H1 (cell line): ENCODE data around the gene JMJD8. TPM values are rescaled to one million over a fixed set of nuclear protein-coding genes. Genes with fewer than 3 reads are reported as not detected.
A peak's percentile ranks its signal among the peaks of the same experiment; 100 is the strongest.

ENCODE experiments used
- CBX5 ChIP-seq: fragments of 300-800, 300-1000 bp; sonication (generic); IDR thresholded peaks from 2 replicates; pipeline ENCODE4 v1.7.1; 2016; ENCODE audit warnings: antibody characterized with exemption, low read length, low read depth
- CREB1 ChIP-seq: IDR thresholded peaks from 2 replicates; pipeline ENCODE4 v1.6.1; 2012; ENCODE audit warnings: inconsistent platforms
- KDM4A ChIP-seq: IDR thresholded peaks from one replicate; pipeline ENCODE4 v1.7.1; 2012; ENCODE audit warnings: low read depth, mild to moderate bottlenecking, moderate library complexity, low read length, inconsistent platforms; ENCODE audit not compliant: severe bottlenecking
- polyA plus RNA-seq, 7 experiments: library from polyadenylated mRNA; depleted of rRNA in 3 of 7; stranded (reverse) in 5 of 7; unstranded in 2 of 7; fragments of >200 nt in 5 of 7; fragments of 200-250 nt in 2 of 7; gene quantifications; 1 replicate in 5 of 7; 2 replicates in 1 of 7; 4 replicates in 1 of 7; pipeline versions ENCODE4 v1.2.1 to v1.2.3, GENCODE V29; 2011 to 2013; ENCODE audit warnings: missing spikeins in 2 of 7, mixed read lengths in 2 of 7
- total RNA-seq: library from RNA; stranded (reverse); fragmentation: NEBNext Ultra II Directional; extraction: Animal tissue kit (Norgen Biotek cat#: 25700); gene quantifications from 2 replicates; pipeline ENCODE4 v1.2.1, GENCODE V29; 2021
- TF ChIP-seq, protein P1 (sequence below): IDR thresholded peaks from 2 replicates; pipeline ENCODE4 v1.6.1; 2011; ENCODE audit warnings: low read depth, mild to moderate bottlenecking, low read length; ENCODE audit not compliant: insufficient read depth
- TF ChIP-seq, protein P2 (sequence below): IDR thresholded peaks from 2 replicates; pipeline ENCODE4 v1.6.1; 2012; ENCODE audit warnings: inconsistent platforms

Gene JMJD8
- total and polyA plus RNA-seq, 2 of the 8 experiments (the other 6 are each of a cell fraction or from before 2014, with no cell fraction given): 46.4 to 87.4 TPM

DNA sequence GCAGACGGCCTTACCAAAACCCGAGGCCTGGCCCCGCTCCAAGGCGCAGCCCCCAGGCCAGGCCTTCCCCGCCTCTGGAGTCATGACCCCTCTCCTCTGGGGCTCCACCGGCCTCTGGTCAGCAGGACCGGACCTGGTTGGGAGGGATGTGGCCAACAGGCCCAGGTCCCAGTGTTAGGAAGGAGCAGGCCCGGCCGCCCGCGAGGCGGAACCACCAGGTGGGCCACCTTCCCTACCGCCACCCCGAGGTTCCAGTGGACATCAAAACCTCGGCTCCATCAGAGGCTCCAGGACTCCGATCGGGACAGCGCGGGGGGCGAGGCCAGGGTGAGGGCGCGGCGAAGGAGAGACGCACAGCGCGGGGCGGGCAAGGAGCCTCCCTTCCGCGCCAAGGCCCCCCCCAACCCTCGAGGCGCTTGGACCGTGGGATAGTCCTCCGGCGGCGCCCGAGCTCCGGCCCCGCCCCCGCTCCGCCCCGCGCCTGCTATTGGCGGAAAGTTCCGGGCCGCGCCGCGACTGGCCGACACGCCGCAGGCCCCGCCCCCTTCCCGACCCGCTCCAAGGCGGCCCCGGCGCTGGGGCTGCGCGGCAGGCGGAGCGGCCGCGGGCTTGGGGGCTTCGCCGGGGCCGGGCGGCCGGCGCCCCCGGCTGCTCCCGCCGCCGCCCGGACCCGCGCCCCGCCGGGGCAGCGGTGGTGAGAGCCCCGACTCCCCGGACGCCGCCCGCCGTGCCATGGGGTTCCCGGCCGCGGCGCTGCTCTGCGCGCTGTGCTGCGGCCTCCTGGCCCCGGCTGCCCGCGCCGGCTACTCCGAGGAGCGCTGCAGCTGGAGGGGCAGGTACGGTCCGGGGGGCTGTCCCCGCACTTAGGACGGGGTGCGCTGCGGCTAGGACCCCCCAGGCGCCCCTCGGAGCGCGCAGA, 30.7 kb upstream of the JMJD8 start, which contains the start of gene METRN (continued):
- TF ChIP-seq CREB1: no peak
- TF ChIP-seq CBX5: no peak
- TF ChIP-seq, protein P1, sequence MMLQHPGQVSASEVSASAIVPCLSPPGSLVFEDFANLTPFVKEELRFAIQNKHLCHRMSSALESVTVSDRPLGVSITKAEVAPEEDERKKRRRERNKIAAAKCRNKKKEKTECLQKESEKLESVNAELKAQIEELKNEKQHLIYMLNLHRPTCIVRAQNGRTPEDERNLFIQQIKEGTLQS: no peak
- TF ChIP-seq KDM4A: peak; percentile 16
- TF ChIP-seq, protein P2, sequence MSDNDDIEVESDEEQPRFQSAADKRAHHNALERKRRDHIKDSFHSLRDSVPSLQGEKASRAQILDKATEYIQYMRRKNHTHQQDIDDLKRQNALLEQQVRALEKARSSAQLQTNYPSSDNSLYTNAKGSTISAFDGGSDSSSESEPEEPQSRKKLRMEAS: 0 out of 2 replicates have a peak, but pooled peaks have one; percentile 16
